Bronchial smooth muscle cell (primary cell): ENCODE results near the gene AMD1. TPM values are rescaled to one million over a fixed set of nuclear protein-coding genes. Genes with fewer than 3 reads are reported as not detected.

Experiments used
- total RNA-seq: library from RNA; depleted of rRNA; stranded (reverse); fragments of >200 nt; gene quantifications from 2 replicates; pipeline ENCODE4 v1.2.1, GENCODE V29; 2014

AMD1 gene
- total RNA-seq, result 24.6 and 31.4 TPM in 2 replicates

GRCh38 chr6:110873981-110874879 lies at the start of gene AMD1:
AMD1 (plus strand) TSS chr6:110874785; CDS start chr6:110875106, 321 bp downstream.

Other genes starting within 250 kb of the AMD1 start
- gene CDK19, start 59.3 kb upstream of the AMD1 start, total RNA-seq, result 7.3 and 10.4 TPM in 2 replicates
- gene GTF3C6, start 83.9 kb downstream of the AMD1 start, total RNA-seq, result 44.6 and 56.9 TPM in 2 replicates
- 15.6 and 16.1 TPM in 2 replicates for gene RPF2, start 107.3 kb downstream of the AMD1 start, total RNA-seq
- gene SLC16A10, start 212.7 kb downstream of the AMD1 start, total RNA-seq, result not detected in 2 replicates